Measurements from ENCODE around the gene KRT75.
"Not testable (repeated sequence)": the region's sequence is repeated elsewhere in the genome, so short reads cannot be mapped to it uniquely, and the experiment has no call there.

KRT75 gene

GRCh38 chr12:52415870-52416750 lies 18.1 kb downstream of the KRT75 start:
- DNase-seq = no peak

- DNase-seq = no peak
Measured at GRCh38 chr12:52414936-52415335, 19.2 kb downstream of the KRT75 start.

- DNase-seq = no peak
Measured at GRCh38 chr12:52413782-52414345, 20.3 kb downstream of the KRT75 start.

GRCh38 chr12:52413202-52413601 lies 21.0 kb downstream of the KRT75 start:
- no peak for DNase-seq

GRCh38 chr12:52411815-52412214 lies 22.4 kb downstream of the KRT75 start:
- no peak for DNase-seq

- DNase-seq = not testable (repeated sequence)
Measured at GRCh38 chr12:52410589-52411248, 23.5 kb downstream of the KRT75 start.

- DNase-seq = no peak
Measured at GRCh38 chr12:52407918-52408317, 26.3 kb downstream of the KRT75 start.

GRCh38 chr12:52405922-52406385 lies 28.2 kb downstream of the KRT75 start, which contains the start of gene KRT82:
KRT82 (minus strand) TSS chr12:52406335; CDS start chr12:52406277, 58 bp downstream.
- DNase-seq = no peak

- DNase-seq = no peak
Measured at GRCh38 chr12:52404951-52405350, 29.2 kb downstream of the KRT75 start.

- no peak for DNase-seq
Measured at GRCh38 chr12:52403561-52403960, 30.6 kb downstream of the KRT75 start.

- no peak for DNase-seq
Measured at GRCh38 chr12:52402873-52403540, 31.2 kb downstream of the KRT75 start.

GRCh38 chr12:52402377-52402776 lies 31.8 kb downstream of the KRT75 start:
- DNase-seq = no peak

GRCh38 chr12:52401926-52402325 lies 32.2 kb downstream of the KRT75 start:
- no peak for DNase-seq

- no peak for DNase-seq
Measured at GRCh38 chr12:52401526-52401925, 32.6 kb downstream of the KRT75 start.

GRCh38 chr12:52400906-52401305 lies 33.3 kb downstream of the KRT75 start:
- DNase-seq = no peak

GRCh38 chr12:52399756-52400155 lies 34.4 kb downstream of the KRT75 start:
- no peak for DNase-seq

GRCh38 chr12:52398176-52398575 lies 36.0 kb downstream of the KRT75 start:
- no peak for DNase-seq

GRCh38 chr12:52396656-52397055 lies 37.5 kb downstream of the KRT75 start:
- DNase-seq = no peak

GRCh38 chr12:52395761-52396434 lies 38.3 kb downstream of the KRT75 start:
- no peak for DNase-seq

- no peak for DNase-seq
Measured at GRCh38 chr12:52394836-52395405, 39.2 kb downstream of the KRT75 start.

GRCh38 chr12:52392465-52393007 lies 41.6 kb downstream of the KRT75 start:
- no peak for DNase-seq

- DNase-seq = peak; percentile 79
Measured at GRCh38 chr12:52391618-52392002, 42.6 kb downstream of the KRT75 start.
